SK-N-SH treated with all-trans-retinoic acid at 6 μM for 48 hours (cell line): ENCODE results near the gene XRN1.
"Not testable (repeated sequence)": the region's sequence is repeated elsewhere in the genome, so short reads cannot be mapped to it uniquely, and the experiment has no call there.

ENCODE experiments used
- CSDC2 ChIP-seq: fragments of 250-450 bp; sonication (Bioruptor Pico); IDR thresholded peaks from 2 replicates; pipeline ENCODE4 v1.5.0; 2020; ENCODE audit warnings: mild to moderate bottlenecking, moderate library complexity
- SNAI2 ChIP-seq: fragments of 250-450 bp; sonication (Bioruptor Pico); IDR thresholded peaks from 2 replicates; pipeline ENCODE4 v1.5.0; 2020; ENCODE audit warnings: mild to moderate bottlenecking, moderate library complexity
- TOX ChIP-seq: fragments of 250-450 bp; sonication (Bioruptor Pico); IDR thresholded peaks from 2 replicates; pipeline ENCODE4 v1.8.0; 2021; ENCODE audit warnings: mild to moderate bottlenecking, moderate library complexity, borderline replicate concordance
- ZC3H10 ChIP-seq: fragments of 250-450 bp; sonication (Bioruptor Pico); IDR thresholded peaks from 2 replicates; pipeline ENCODE4 v1.5.1; 2021; ENCODE audit warnings: mild to moderate bottlenecking, moderate library complexity
- ZFP30 ChIP-seq: fragments of 450-650 bp; formaldehyde crosslinking; IDR thresholded peaks from 2 replicates; pipeline ENCODE4 v1.5.0; 2022; ENCODE audit warnings: mild to moderate bottlenecking, moderate library complexity
- ZNF565 ChIP-seq: fragments of 450-650 bp; formaldehyde crosslinking; conservative IDR thresholded peaks from 2 replicates; pipeline ENCODE4 v1.5.0; 2020; ENCODE audit warnings: low read depth, mild to moderate bottlenecking, moderate library complexity
- ZNF8 ChIP-seq: fragments of 450-650 bp; formaldehyde crosslinking; IDR thresholded peaks from 2 replicates; pipeline ENCODE4 v1.5.0; 2020; ENCODE audit warnings: mild to moderate bottlenecking, moderate library complexity
- TF ChIP-seq, protein P1 (sequence below): fragments of 250-450 bp; sonication (Bioruptor Pico); IDR thresholded peaks from 2 replicates; pipeline ENCODE4 v1.5.1; 2021; ENCODE audit warnings: mild to moderate bottlenecking, moderate library complexity
- TF ChIP-seq, protein P2 (sequence below): fragments of 250-450 bp; sonication (Bioruptor Pico); IDR thresholded peaks from 2 replicates; pipeline ENCODE4 v1.8.0; 2020; ENCODE audit warnings: mild to moderate bottlenecking, moderate library complexity, borderline replicate concordance

DNA sequence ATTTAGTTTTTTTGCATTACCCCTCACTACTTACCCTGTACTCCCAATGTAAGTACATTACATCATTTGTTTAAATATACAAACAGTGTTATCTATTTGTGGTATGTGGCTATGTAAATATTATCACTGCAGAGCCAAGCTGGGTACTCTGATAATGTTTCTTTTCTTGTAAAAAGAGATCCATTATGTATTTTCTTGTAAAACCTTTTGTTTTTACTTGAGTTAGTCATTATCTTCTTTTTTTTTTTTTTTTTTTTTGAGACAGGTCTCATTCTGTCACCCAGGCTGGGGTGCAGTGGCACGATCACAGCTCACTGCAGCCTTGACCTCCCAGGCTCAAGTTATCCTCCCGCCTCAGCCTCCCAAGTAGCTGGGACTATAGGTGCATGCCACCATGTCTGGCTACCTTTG, 131.9 kb downstream of the XRN1 start:
- TF ChIP-seq ZNF565 (CRISPR knock-in tag); ZNF8 (CRISPR knock-in tag); CSDC2 (CRISPR knock-in tag); ZFP30; TOX (CRISPR knock-in tag); ZC3H10 (CRISPR knock-in tag); SNAI2: not testable (repeated sequence)
- TF ChIP-seq, protein P1, sequence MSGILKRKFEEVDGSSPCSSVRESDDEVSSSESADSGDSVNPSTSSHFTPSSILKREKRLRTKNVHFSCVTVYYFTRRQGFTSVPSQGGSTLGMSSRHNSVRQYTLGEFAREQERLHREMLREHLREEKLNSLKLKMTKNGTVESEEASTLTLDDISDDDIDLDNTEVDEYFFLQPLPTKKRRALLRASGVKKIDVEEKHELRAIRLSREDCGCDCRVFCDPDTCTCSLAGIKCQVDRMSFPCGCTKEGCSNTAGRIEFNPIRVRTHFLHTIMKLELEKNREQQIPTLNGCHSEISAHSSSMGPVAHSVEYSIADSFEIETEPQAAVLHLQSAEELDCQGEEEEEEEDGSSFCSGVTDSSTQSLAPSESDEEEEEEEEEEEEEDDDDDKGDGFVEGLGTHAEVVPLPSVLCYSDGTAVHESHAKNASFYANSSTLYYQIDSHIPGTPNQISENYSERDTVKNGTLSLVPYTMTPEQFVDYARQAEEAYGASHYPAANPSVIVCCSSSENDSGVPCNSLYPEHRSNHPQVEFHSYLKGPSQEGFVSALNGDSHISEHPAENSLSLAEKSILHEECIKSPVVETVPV (CRISPR knock-in tag), result not testable (repeated sequence)
- TF ChIP-seq, protein P2, sequence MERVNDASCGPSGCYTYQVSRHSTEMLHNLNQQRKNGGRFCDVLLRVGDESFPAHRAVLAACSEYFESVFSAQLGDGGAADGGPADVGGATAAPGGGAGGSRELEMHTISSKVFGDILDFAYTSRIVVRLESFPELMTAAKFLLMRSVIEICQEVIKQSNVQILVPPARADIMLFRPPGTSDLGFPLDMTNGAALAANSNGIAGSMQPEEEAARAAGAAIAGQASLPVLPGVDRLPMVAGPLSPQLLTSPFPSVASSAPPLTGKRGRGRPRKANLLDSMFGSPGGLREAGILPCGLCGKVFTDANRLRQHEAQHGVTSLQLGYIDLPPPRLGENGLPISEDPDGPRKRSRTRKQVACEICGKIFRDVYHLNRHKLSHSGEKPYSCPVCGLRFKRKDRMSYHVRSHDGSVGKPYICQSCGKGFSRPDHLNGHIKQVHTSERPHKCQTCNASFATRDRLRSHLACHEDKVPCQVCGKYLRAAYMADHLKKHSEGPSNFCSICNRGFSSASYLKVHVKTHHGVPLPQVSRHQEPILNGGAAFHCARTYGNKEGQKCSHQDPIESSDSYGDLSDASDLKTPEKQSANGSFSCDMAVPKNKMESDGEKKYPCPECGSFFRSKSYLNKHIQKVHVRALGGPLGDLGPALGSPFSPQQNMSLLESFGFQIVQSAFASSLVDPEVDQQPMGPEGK (CRISPR knock-in tag), result not testable (repeated sequence)
